Measurements from ENCODE around the gene RNF225.
"Not testable (repeated sequence)": the region's sequence is repeated elsewhere in the genome, so short reads cannot be mapped to it uniquely, and the experiment has no call there.

Gene RNF225

DNA sequence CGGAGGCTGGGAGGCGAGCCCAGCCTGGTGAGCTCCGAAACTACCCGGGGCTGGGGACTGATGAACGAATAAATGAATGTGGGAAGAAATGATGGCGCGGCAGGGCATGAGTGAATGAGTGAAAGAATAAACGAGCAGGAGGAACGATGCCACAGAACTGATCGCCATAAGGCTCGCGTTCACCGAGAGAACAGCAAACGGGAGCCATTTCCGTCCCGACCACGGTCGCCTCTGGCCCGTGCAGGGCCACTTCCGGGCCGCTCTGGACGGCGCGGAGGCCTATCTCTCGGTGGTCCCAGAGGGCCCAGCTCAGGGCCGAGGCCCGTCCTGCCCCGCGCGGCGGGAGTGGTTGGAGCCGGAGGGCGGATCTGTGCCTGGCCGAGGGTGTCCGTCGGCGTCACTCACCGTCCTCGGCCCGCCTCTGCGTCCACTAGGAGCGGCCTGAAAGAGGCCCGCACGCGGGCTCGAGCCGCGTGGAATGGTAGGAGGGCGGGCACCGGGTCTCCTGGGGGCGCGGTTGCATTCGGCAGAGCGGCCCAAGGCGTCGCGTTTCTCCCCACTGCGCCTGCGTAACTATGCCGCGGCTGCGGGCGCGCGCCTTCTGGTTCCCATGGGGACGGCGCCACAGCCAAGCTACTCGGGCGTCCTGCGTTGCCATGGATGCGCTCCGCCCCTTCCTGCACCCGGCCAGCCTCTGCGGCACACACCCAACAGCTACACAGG, 33.0 kb upstream of the RNF225 start, which contains the start of gene ZNF497:
TSS of gene ZNF497 (minus strand) at position 480 of the 723 bp plus-strand sequence. CDS start 5,116 bp downstream, outside the sequence.
- DNase-seq (ENCODE audit: low spot score), result peak; percentile 99

GRCh38 chr19:58364146-58364545, 31.3 kb upstream of the RNF225 start:
- DNase-seq (ENCODE audit: low spot score), result no peak

GRCh38 chr19:58366585-58367430, 28.6 kb upstream of the RNF225 start:
- peak; percentile 14 for DNase-seq (ENCODE audit: low spot score)

DNA sequence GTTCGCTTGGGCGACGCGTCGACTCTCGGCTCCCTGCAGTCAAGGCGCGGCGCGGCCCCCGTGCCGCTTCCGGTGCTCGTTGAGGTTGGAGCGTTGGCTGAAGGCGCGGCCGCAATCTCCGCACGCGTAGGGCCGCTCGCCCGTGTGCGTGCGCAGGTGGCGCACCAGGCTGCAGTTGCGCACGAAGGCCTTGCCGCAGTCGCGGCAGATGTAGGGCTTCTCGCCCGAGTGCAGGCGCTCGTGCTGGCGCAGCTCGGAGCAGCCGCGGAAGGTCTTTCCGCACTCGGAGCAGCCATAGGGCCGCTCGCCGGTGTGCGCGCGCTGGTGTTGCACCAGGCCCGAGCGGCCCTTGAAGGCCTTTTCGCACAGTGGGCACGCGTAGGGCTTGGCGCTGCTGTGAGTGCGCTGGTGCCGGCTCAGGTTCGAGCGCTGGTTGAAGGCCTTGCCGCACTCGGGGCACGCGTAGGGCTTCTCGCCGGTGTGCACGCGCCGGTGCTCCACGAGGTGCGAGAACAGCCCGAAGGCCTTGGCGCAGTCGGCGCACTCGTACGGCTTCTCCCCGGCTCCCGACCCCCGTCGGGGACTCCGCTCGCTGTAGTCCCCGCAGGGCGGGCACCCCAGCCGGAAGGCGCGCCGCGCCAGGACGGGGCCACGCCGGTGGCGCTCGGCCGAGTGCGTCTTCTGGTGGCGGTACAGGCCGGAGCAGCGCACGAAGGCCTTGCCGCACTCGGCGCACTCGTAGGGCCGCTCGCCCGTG, 27.6 kb upstream of the RNF225 start:
- peak; percentile 18 for DNase-seq (ENCODE audit: low spot score)

DNA sequence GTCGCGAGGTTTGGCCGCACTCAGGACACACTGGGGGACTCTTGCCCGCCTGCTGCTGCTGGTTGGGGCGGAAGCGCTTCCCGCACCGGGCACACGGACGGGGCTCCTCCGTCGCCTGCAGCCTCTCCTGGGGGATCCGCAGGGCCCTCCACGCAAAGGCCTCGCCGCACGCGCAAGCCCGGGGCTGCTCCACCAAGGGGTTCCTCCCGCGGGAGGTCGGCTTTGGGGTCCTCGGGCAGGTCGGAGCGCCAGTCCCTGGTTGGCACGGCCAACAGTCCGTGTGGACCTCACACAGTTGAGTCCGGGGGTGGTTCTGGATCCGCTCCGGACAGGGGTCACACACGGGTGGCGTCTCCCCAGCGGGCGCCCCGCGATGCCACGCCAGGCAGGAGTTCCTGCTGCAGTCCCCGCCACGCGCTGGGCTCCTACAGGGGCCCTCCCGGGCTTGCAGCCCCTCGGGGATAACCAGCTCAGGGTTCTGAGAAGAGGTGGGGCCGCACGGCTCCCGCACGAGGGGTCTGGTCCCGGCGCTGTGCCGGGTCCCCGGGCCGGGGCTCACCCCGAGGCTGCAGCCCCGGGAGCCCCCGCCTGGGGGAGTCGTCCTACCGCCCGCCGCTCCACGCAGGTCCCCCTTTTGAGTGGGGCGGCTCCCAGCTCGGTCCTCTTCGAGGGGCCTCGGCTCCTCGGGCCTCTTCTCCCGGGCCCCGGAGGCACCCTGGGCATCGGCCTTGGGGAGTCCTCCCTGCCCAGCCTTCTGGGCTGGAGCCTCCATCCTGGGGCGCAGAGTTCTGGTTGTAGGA, 26.7 kb upstream of the RNF225 start:
- no peak for DNase-seq (ENCODE audit: low spot score)

DNA sequence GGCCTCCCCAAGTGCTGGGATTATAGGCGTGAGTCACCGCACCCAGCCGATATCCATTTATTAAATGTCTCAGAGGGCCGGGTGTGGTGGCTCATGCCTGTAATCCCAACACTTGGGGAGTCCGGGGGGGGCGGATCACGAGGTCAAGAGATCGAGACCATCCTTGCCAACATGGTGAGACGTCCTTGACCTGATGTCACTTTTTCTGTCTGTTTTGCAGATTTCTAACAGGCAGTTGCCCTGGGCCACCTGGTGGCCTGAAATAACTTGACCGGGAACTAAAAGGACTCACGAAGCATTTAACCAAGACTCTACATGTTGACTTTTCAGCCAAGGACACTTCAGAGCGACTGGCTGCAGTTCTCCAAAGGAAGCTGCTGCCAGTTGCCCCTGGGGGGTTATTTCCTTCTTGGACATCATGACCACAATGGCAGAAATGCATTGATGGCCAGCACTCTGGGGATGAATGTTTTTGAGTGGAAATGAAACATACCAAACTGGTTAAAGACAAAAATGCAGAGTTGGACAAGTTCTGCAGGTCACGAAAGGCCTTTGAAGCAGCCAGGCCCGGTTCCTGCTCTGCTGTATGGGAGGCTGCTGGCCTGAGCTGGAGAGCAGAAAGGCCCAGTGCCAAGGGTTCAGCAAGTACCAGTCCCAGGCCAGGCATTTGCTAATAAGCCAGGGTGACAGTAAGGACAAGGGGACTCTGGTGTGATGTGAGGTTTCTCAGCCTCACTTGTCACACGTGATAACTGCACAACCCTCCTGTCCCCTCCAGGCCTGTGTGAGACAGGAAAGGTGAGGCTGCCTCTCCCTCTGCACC, 22.9 kb upstream of the RNF225 start:
- DNase-seq (ENCODE audit: low spot score), result no peak

DNA sequence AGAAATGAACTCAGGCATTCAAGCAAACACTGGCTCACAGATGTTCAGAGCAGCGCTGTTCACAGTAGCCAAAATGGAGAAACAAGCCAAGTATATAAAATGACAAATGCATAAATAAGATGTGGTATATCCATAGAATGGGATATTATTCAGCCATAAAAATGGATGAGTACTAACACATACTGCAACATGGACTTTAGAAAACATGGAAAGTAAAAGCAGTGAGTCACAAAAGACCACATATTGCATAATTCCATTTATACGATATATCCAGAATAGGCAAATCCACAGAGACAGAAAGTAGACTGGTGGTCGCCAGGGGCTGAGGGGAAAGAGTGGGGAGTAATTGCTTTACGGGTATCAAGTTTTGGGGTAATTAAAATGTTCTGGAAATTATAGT, 21.3 kb upstream of the RNF225 start:
- DNase-seq (ENCODE audit: low spot score), result no peak

GRCh38 chr19:58376724-58377123, 18.7 kb upstream of the RNF225 start:
- DNase-seq (ENCODE audit: low spot score), result not testable (repeated sequence)

- DNase-seq (ENCODE audit: low spot score), result no peak
Measured at GRCh38 chr19:58379246-58379645, 16.2 kb upstream of the RNF225 start.

GRCh38 chr19:58380037-58380661, 15.3 kb upstream of the RNF225 start:
- DNase-seq (ENCODE audit: low spot score), result no peak

DNA sequence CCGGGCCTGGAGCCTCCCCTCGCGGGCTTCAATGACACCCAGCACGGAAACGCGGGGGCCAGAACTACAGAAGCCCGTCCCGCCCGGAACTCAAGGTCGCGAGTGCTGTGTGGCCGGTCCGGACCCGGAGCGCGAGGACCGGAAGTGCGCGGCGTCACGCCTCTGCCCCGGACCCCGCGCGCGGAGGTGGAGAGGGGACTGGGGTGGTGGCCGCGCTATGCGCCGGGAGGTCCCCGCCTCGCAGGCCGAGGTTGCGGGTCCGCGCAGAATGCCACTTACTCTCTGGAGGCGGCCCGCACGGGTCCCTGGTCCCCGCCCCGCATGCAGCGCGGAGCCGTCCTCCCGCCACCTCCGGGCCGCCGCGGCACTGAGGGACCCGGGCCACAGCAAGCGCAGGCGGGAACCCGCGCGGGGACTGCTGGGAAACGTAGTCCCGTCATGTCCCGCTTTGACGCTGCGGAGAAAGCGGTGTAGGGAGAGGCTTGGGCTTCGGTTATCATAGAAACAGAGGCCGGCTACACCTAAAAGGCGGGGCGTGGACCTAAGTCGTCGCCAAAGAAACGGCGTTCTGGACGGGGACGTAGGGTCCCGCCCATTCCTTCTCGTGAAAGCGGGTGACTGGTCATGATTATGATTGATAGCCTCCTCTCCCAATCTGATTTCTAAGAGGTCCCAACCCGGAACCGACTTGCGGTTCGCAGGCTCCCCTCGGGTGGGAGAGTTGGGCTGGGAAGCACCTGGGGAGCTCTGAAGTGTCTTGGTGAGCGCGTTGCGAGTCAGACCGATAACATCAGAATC, 14.6 kb upstream of the RNF225 start, which contains the start of gene ZNF837:
TSS of gene ZNF837 (minus strand) at position 369 of the 798 bp plus-strand sequence. CDS start 11,698 bp downstream, outside the sequence.
- peak; percentile 92 for DNase-seq (ENCODE audit: low spot score)

GRCh38 chr19:58381460-58382212, 13.8 kb upstream of the RNF225 start:
- no peak for DNase-seq (ENCODE audit: low spot score)

- DNase-seq (ENCODE audit: low spot score), result no peak
Measured at GRCh38 chr19:58382997-58383603, 12.4 kb upstream of the RNF225 start.

- DNase-seq (ENCODE audit: low spot score), result no peak
Measured at GRCh38 chr19:58385313-58385890, 10.1 kb upstream of the RNF225 start.

DNA sequence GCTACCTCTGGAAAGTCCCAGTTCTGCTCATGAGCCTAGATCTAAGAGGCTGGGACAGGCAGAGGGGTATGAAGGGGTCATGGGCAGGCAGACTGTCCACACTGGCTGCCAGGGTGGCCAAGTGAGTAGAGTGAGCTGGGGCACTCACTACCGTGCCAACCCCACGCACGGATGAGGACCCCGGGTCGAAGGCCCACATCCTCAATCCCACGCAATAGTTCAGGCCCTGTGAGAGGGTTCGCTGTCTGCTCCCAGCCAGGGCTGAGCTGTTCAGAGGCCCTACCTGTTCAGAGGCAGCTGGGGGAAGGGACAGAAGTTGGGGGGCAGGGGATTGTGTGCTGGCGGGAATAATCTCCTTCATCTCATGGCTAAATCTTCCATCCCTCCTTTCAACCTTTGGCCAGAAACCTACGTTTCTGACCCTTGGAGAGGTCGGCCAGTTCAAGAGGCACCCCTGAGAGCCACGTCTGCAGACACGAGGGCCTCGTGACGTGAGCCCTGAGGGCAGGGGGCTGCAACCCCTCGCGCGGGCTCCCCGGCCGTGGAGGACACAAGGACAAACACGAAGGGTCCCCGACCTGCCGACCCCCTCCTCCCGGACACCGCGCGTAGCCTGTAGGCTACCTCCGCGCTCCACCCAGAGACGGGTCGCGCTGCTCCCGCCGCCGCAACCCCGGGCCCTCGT, 9.4 kb upstream of the RNF225 start:
- DNase-seq (ENCODE audit: low spot score), result peak; percentile 37

- peak; percentile 97 for DNase-seq (ENCODE audit: low spot score)
Measured at GRCh38 chr19:58386576-58387337, 8.7 kb upstream of the RNF225 start, which contains the start of gene RPS5. RPS5 (plus strand) TSS chr19:58387269; CDS start chr19:58388138, 869 bp downstream.

Data from D341Med (cell line).